Breast epithelium (tissue), 3 donors: ENCODE results near the gene DCP1A.
"Not testable (repeated sequence)": the region's sequence is repeated elsewhere in the genome, so short reads cannot be mapped to it uniquely, and the experiment has no call there.

ENCODE experiments used
- POLR2AphosphoS5 ChIP-seq, 3 donors: sonication (generic); formaldehyde crosslinking; IDR thresholded peaks; one replicate each; pipeline ENCODE4 v1.6.1; 2017; ENCODE audit warnings: antibody characterized with exemption in 3 of 3
- TF ChIP-seq, protein P1 (sequence below), 3 donors: fragments of 450-650 bp; IDR thresholded peaks; one replicate each; pipeline ENCODE4 v1.5.1; 2016 to 2017; ENCODE audit warnings: antibody characterized with exemption in 3 of 3, mild to moderate bottlenecking in 3 of 3, moderate library complexity in 3 of 3

DNA sequence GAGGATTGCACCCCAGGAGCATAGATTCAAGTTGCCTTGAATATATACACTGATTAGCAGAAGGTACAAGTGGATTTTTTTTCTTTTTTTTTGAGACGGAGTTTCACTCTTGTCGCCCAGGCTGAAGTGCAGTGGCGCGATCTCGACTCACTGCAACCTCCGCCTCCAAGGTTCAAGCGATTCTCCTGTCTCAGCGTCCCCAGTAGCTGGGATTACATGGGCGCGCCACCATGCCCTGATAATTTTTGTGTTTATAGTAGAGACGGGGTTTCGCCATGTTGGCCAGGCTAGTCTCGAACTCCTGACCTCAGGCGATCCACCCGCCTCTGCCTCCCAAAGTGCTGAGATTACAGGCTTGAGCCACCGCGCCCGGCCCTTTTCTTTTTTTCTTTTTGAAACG, 775 bp upstream of the DCP1A start:
- not testable (repeated sequence) for TF ChIP-seq POLR2AphosphoS5 (IDR thresholded peaks at IDR 0.05)
- TF ChIP-seq, protein P1, sequence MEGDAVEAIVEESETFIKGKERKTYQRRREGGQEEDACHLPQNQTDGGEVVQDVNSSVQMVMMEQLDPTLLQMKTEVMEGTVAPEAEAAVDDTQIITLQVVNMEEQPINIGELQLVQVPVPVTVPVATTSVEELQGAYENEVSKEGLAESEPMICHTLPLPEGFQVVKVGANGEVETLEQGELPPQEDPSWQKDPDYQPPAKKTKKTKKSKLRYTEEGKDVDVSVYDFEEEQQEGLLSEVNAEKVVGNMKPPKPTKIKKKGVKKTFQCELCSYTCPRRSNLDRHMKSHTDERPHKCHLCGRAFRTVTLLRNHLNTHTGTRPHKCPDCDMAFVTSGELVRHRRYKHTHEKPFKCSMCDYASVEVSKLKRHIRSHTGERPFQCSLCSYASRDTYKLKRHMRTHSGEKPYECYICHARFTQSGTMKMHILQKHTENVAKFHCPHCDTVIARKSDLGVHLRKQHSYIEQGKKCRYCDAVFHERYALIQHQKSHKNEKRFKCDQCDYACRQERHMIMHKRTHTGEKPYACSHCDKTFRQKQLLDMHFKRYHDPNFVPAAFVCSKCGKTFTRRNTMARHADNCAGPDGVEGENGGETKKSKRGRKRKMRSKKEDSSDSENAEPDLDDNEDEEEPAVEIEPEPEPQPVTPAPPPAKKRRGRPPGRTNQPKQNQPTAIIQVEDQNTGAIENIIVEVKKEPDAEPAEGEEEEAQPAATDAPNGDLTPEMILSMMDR (IDR thresholded peaks at IDR 0.05), result not testable (repeated sequence)
